ENCODE measurements around the gene FGF7. TPM values are rescaled to one million over a fixed set of nuclear protein-coding genes. Genes with fewer than 3 reads are reported as not detected.

The FGF7 gene
- total RNA-seq, 2 experiments from 2014 or later: not detected

DNA sequence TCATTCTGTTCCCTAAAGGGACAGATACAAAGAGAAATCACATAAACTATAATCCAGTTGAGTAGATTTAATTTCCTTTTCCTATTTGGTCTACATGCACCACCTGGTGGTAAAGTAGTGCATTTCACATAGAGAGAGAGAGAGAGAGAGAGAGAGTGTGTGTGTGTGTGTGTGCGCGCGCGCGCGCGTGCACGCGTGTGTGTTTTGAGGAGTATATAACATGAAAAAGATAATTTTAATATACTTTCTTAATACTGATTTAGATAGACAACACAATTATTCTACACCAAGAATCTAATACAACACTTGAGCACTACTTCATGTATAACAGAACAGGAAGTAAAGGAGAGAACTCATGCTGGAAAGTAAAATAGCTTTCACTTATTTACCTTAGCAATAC, 1.1 kb upstream of the FGF7 start:
- Mint-ChIP-seq H3K9me3 (no peaks in the 10 kb centered on the region), H3K4me3 (peak overlapping the region; percentile 31), H3K27me3 (peaks cover 5% of the 10 kb centered on the region), H3K4me1 (ENCODE audit: low read depth) (peaks cover 5% of the 10 kb centered on the region), H3K36me3 (ENCODE audit: low read depth) (peaks cover 5% of the 10 kb centered on the region), H3K27ac (peak overlapping the region; percentile 67)
- Histone ChIP-seq H3K4me3 (ENCODE audit: low read length) (no peak overlapping the region), H3K36me3 (ENCODE audit: insufficient read depth, low read length) (no peaks in the 10 kb centered on the region), H3K9me3 (ENCODE audit: control insufficient read depth in 1 of 2, insufficient read depth in 1 of 2, low read length in 2 of 2) (no peaks in the 10 kb centered on the region), H3K4me1 (ENCODE audit: insufficient read depth, low read length) (no peaks in the 10 kb centered on the region), H3K27ac (ENCODE audit: low read depth in 1 of 2, low read length in 2 of 2) (no peak overlapping the region), H3K27me3 (ENCODE audit: control insufficient read depth in 1 of 2, insufficient read depth in 2 of 2, low read length in 2 of 2) (no peaks in the 10 kb centered on the region)
- DNase-seq (peak in 8 of 14 experiments; percentile 5 to 67 (median 34)), ATAC-seq (ENCODE audit: poor library complexity) (peak; percentile 41)
- ChIA-PET CTCF (interaction anchor here (0.7 to 2.5 kb wide), 4 partner anchors 8 to 696 kb away, joined by 3 to 15 read pairs (median 6); no protein-coding TSS in a partner anchor), POLR2A (no interaction called here)
- TF ChIP-seq, protein P1, sequence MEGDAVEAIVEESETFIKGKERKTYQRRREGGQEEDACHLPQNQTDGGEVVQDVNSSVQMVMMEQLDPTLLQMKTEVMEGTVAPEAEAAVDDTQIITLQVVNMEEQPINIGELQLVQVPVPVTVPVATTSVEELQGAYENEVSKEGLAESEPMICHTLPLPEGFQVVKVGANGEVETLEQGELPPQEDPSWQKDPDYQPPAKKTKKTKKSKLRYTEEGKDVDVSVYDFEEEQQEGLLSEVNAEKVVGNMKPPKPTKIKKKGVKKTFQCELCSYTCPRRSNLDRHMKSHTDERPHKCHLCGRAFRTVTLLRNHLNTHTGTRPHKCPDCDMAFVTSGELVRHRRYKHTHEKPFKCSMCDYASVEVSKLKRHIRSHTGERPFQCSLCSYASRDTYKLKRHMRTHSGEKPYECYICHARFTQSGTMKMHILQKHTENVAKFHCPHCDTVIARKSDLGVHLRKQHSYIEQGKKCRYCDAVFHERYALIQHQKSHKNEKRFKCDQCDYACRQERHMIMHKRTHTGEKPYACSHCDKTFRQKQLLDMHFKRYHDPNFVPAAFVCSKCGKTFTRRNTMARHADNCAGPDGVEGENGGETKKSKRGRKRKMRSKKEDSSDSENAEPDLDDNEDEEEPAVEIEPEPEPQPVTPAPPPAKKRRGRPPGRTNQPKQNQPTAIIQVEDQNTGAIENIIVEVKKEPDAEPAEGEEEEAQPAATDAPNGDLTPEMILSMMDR (IDR thresholded peaks at IDR 0.05): peak; percentile 72
- intact Hi-C loops (cut with DNase I, micrococcal nuclease): loop anchor here (1.0 to 10.0 kb wide), 7 partner anchors 187 to 1065 kb away; no protein-coding TSS in a partner anchor

GRCh38 chr15:49423901-49424550, 984 bp downstream of the FGF7 start:
- CTCF ChIA-PET: no interaction called here
- POLR2A ChIA-PET: no interaction called here
- TF ChIP-seq, protein P1 (IDR thresholded peaks at IDR 0.05): no peak
- DNase-seq (no peak), ATAC-seq (ENCODE audit: poor library complexity) (no peak)
- Mint-ChIP-seq H3K36me3 (ENCODE audit: low read depth) (peaks cover 5% of the 10 kb centered on the region), H3K9me3 (no peaks in the 10 kb centered on the region), H3K4me3 (no peak overlapping the region), H3K4me1 (ENCODE audit: low read depth) (peaks cover 5% of the 10 kb centered on the region), H3K27me3 (peaks cover 9% of the 10 kb centered on the region), H3K27ac (no peak overlapping the region)
- H3K27me3 ChIP-seq (ENCODE audit: control insufficient read depth in 1 of 2, insufficient read depth in 2 of 2, low read length in 2 of 2): no peaks in the 10 kb centered on the region
- H3K9me3 ChIP-seq (ENCODE audit: control insufficient read depth in 1 of 2, insufficient read depth in 1 of 2, low read length in 2 of 2): no peaks in the 10 kb centered on the region
- intact Hi-C loops (cut with DNase I, micrococcal nuclease): loop anchor here in 1 of 2 experiments (2.0 to 10.0 kb wide), 5 partner anchors 279 to 1067 kb away; no protein-coding TSS in a partner anchor
- H3K36me3 ChIP-seq (ENCODE audit: insufficient read depth, low read length): no peaks in the 10 kb centered on the region
- no peak overlapping the region for H3K4me3 ChIP-seq (ENCODE audit: low read length)
- no peaks in the 10 kb centered on the region for H3K4me1 ChIP-seq (ENCODE audit: insufficient read depth, low read length)
- no peak overlapping the region for H3K27ac ChIP-seq (ENCODE audit: low read depth in 1 of 2, low read length in 2 of 2)

GRCh38 chr15:49424954-49425353, 1.9 kb downstream of the FGF7 start:
- Mint-ChIP-seq H3K9me3 (no peaks in the 10 kb centered on the region), H3K4me3 (no peak overlapping the region), H3K27me3 (peaks cover 9% of the 10 kb centered on the region), H3K27ac (no peak overlapping the region), H3K4me1 (ENCODE audit: low read depth) (peaks cover 5% of the 10 kb centered on the region), H3K36me3 (ENCODE audit: low read depth) (peaks cover 5% of the 10 kb centered on the region)
- Histone ChIP-seq H3K4me3 (ENCODE audit: low read length) (no peak overlapping the region), H3K36me3 (ENCODE audit: insufficient read depth, low read length) (no peaks in the 10 kb centered on the region), H3K4me1 (ENCODE audit: insufficient read depth, low read length) (no peaks in the 10 kb centered on the region), H3K27me3 (ENCODE audit: control insufficient read depth in 1 of 2, insufficient read depth in 2 of 2, low read length in 2 of 2) (no peaks in the 10 kb centered on the region), H3K27ac (ENCODE audit: low read depth in 1 of 2, low read length in 2 of 2) (no peak overlapping the region), H3K9me3 (ENCODE audit: control insufficient read depth in 1 of 2, insufficient read depth in 1 of 2, low read length in 2 of 2) (no peaks in the 10 kb centered on the region)
- CTCF ChIA-PET: no interaction called here
- ATAC-seq (ENCODE audit: poor library complexity) (no peak), DNase-seq (no peak)
- POLR2A ChIA-PET: interaction anchor here (0.6 kb wide), 1 partner anchor 16 kb away, joined by 3 read pairs; no protein-coding TSS in a partner anchor
- TF ChIP-seq, protein P1 (IDR thresholded peaks at IDR 0.05): no peak
- intact Hi-C loops (cut with DNase I, micrococcal nuclease): loop anchor here in 1 of 2 experiments (5.0 to 10.0 kb wide), 4 partner anchors 280 to 1068 kb away; no protein-coding TSS in a partner anchor
